Activated effector memory CD4-positive, alpha-beta T cell treated with Interleukin-2 at 50 U/mL for 16 hours (primary cell): Measurements from ENCODE around the gene CAMTA1.
"Not testable (repeated sequence)": the region's sequence is repeated elsewhere in the genome, so short reads cannot be mapped to it uniquely, and the experiment has no call there.

Source experiments
- DNase-seq: peaks from one replicate; pipeline ENCODE4 v3.0.0-alpha.2; 2020

CAMTA1 gene

GRCh38 chr1:7592120-7592798, 807.0 kb downstream of the CAMTA1 start:
- no peak for DNase-seq

- no peak for DNase-seq
These were observed 808.9 kb downstream of the CAMTA1 start for GRCh38 chr1:7594002-7594713.

DNA sequence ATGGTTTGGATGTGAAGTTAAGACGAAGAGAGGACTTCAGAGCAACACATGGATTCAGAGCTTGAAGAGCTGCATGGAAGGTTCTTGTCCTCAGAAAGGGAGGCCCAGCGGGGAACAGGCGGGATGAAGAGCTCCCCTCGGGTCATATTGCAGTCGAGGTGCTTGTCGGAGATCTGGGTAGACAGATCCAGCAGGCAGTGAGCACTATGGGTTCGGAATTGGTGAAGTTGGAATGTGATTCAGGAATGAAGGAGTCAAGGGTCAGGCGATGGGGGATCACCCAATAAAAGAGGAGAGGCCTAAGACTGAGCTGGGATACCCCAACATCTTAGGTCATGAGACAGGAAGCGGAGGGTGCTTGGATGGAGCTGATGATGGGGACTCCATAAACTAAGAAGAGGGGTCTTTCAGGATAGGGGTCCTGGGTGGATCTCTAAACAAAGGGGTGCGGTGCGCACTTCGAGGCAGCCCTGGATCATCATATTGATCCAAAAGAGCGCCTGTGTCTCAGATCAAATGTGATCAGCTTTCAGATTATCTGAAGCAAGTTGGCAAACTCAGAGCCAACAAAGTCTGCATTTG, 809.6 kb downstream of the CAMTA1 start:
- no peak for DNase-seq

GRCh38 chr1:7595336-7595735, 810.1 kb downstream of the CAMTA1 start:
- no peak for DNase-seq

DNA sequence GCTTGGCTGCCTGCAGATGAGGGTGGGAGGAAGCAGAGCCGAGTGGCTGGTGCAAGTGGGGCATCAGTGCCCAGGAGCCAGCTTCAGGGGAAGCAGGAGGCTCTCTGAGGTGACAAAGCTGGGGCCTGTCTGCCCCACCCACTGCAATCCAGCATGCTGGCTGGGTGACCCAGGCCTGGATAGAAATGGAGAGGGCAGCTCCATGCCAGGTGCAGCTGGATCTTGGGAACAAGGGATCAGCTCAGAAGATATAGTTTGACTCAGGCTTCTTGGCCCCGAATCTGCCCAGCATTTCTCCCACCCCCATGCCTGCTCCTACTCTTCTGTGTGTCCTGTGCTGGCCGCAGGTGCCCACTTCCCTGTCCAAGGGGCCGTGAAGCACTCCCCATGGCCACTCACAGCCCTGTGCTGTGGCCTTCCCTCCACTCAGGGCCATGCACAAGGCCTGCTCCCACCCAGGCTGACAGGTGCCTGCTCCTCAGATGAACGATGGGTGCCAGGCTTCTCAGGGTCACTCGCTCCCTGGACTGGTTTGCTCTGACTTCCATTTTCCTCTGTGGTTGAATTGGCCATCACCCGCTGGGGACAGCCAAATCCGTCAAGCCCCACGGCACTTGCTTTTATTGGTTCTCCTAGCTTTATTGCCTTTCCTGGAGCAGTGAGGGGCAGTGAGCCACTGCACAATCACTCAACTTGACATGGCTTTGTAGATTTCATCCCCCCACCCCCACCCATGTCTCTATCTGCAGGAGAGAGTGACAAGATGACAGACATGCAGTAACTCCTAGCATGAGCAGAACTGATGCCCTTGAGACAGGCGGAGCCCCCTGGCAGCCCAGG, 811.1 kb downstream of the CAMTA1 start:
- DNase-seq: no peak

DNA sequence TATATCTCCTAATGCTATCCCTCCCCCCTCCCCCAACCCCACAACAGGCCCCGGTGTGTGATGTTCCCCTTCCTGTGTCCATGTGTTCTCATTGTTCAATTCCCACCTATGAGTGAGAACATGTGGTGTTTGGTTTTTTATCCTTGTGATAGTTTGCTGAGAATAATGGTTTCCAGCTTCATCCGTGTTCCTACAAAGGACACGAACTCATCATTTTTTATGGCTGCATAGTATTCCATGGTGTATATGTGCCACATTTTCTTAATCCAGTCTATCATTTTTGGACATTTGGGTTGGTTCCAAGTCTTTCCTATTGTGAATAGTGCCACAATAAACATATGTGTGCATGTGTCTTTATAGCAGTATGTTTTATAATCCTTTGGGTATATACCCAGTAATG, 812.8 kb downstream of the CAMTA1 start:
- DNase-seq: not testable (repeated sequence)

- not testable (repeated sequence) for DNase-seq
These were observed 819.7 kb downstream of the CAMTA1 start for GRCh38 chr1:7604906-7605305.

DNA sequence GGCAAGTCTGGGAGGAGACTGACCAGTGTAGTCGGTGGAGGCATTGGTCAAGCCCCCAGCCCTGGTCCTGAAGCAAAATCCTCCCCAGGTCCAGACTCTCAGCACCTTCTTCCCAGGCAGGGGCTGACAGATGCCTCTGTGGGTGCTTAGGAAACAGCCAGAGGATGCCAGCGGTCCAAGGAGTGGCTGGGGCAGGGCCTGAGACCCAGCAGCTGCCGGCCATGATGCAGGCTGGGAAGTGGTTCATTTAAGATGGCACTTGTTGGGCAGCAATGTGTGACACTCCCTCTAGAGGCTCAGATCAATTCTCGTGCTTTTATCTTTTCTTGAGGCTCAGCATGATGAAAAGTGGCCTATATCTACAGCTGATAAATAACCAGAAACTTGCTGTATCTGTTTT, 820.8 kb downstream of the CAMTA1 start:
- no peak for DNase-seq

GRCh38 chr1:7607097-7607496, 821.8 kb downstream of the CAMTA1 start:
- DNase-seq: no peak

DNA sequence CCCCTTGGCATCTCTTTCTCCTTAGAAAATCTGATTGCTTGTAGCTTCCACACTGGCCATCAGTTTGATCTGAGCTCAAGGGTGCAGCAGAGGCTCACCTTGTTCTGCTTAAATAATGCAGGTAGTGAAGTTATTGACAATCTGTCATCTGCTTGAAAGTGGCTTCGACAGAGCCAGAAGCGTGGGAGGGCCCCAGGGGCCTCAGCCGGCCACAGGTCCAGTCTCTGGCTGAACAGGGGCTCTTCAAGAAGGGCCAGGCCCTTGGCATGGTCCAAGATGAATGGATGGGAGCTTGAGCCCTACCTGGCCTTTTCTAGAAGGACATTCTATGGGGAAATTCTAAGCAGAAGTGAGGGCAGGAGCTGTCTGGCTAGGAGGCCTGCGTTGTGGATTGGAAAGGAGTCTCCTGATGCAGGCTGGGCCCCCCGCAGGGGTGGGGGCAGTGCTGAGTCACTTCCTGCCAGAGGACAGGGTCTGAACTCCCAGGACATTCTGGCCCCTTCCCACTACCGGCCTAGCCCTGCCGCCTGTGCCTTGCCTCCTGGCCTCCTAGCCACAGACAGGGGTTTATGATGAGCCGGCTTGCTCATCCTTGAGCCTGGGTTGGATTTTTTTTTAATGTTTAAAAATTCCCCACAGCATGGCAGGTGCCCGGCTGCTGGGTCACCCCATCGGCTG, 823.5 kb downstream of the CAMTA1 start:
- no peak for DNase-seq

DNA sequence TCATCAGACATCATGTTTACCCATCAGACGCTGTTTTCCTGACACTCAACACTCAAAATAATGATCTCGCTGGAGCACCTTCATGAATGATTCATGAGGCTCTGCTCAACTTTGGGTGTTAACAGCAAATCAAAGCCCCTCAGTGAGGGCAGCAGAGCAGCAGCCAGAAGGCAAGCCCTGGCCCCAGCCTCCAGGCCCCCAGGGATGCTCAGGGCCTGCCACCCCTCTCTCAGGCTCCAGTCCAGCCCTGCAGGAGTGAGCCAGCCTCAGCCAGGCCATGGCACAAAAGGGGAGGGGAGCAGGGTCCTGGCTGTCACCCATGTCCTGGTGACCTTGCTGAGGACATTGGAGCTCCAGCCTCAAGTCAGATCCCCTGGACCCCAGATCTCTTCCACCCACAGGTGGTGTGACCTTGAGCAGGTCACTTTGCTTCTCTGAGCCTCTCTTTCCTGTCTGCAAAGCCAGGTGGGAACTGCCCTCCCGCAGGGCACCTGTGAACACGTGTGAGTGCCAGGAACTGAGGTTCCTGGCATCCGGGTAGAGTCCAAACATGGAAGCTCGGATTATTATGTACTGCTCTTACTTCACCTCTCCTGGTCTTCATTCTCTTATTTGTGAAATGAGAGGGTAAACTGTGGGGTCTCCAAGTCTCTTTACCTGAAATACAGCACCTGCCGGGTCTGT, 824.2 kb downstream of the CAMTA1 start:
- no peak for DNase-seq

DNA sequence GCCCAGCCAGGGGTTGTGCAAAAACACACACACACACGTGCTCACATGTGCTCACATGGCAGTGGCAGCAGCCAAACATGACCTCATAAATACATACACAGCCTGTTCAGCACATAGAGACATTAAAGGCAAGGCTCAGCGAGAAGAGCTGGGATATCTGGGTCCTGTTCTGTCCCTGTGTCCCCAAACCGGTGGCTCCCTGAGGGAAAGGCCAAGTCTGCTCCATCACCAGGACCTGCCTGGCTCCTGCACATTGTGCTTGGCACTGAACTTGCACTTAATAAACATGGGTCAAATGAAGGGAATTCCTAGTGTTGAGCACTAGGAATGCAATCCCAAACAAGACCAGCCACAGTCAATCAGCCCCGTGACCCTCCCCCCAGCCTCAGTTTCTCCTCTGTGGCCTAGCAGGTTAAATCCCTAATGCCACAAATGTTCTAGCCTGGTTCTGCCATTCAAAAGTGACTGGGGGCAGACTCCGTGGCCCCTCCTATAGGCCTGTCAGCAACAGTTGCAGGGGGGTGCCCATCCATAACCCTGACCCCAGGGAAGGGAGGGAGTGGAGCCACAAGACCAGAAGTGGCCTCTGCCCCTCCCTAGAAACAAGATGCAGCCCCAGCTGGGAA, 825.0 kb downstream of the CAMTA1 start:
- DNase-seq: no peak

DNA sequence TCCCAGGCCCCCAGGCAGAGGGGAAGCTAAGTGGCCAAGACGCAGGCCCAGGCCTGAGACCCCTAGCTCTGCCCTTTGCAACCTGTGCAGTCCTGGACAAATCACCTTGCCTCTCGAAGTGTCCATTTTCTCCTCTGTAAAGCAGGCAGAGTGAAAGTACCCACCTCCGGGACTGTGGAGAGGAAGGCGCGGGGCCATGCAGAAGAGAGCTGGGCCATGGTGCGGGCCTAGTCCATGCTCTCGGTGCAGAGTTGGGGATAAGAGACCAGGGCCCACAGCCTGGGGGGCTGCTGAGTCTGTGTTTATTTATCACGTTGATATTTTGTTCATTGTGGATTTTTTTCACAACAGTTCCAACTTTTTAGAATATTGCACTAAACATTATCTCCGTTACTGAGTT, 825.7 kb downstream of the CAMTA1 start:
- no peak for DNase-seq

- DNase-seq: no peak
These were observed 826.3 kb downstream of the CAMTA1 start for GRCh38 chr1:7611421-7612010.

DNA sequence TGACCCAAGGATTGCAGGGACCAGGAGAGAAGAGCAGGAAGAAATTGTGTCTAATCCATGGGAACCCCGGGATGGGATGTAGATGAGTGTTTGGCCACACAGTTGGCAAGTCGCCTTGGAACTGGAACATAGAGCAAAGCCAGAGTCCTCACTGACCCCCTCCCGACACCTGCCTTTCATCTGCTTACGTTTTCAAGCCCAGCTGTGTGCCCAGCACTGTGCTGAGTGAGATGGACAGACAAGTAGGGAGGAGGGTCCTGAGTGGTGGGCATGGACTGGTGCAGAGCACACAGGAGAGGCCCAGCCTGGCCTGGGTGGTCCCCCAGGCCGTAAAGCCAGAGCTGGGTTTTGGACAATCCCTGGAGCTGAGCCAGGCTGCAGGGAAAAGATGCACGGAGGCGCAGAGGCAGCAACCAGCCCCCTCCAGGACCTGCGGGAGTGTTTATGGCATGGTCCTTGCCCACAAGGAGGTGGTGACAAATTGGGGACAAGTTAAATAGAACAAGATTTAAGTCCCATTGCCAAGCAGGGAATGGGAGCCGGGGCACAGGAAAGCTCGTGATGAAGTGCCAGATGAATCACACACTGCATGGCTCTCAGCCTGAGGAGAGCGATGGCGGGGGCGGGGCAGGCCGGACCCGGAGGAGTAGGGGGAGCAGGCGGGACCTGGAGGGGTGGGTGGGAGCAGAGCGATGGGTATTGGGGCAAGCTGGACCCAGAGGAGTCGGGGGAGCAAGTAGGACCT, 828.0 kb downstream of the CAMTA1 start:
- DNase-seq: no peak

GRCh38 chr1:7613851-7614205, 828.6 kb downstream of the CAMTA1 start:
- no peak for DNase-seq

DNA sequence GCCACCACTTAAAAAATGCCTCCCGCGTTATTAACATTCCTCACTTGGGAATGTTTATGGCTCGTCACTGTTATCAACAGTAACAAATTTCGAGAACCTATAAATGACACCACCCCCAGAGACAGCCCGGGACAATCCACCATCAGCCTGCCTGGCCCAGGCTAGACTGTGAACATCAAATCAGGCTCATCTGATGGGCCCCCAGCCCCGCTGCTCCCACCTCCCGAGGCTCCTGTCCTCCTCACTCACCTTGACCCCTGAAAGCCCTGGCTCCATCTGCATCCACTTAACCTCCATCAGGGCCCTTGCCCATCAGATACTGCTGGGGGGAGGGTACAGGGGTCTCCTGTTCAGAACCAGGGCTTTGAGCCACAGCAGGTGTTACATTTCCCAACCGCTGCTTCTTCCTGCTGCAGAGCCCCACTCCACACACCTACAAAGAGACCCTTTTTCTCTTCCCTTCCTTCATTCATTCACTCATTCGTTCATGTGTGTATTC, 829.4 kb downstream of the CAMTA1 start:
- DNase-seq: no peak

- no peak for DNase-seq
These were observed 829.9 kb downstream of the CAMTA1 start for GRCh38 chr1:7615138-7615537.

GRCh38 chr1:7616076-7616832, 831.0 kb downstream of the CAMTA1 start:
- no peak for DNase-seq

DNA sequence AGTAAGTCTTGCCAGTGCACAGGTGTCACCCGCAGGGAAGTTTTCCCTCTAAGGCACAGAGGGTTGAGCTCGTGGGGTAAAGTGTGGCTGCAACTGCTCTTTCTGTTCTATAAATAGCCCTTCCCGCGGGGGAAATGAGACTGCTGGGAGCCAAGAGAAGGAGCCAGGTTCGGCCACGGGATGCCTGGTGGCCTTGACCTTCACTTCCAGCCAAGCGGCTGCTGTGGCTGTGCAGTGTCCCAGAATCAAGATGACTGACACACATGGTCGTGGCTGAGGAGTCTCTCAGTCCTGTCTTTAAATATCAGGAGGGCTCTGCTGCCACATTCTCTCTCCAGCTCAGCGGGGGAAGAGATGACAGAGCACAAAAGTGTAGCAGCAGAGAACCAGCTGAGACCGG, 831.7 kb downstream of the CAMTA1 start:
- DNase-seq: no peak
